Astrocyte (in vitro differentiated cells and primary cell): Measurements from ENCODE around the gene DCST1.

Source experiments
- CTCF ChIP-seq: IDR thresholded peaks from 2 replicates; pipeline ENCODE4 v1.5.1; 2011; ENCODE audit warnings: low read depth, mild to moderate bottlenecking, inconsistent platforms, low read length, moderate library complexity; ENCODE audit not compliant: insufficient read depth
- EZH2 ChIP-seq: IDR thresholded peaks from 2 replicates; pipeline ENCODE4 v1.6.1; 2012; ENCODE audit warnings: mild to moderate bottlenecking, low read length, inconsistent platforms; ENCODE audit not compliant: insufficient read depth

GRCh38 chr1:155063550-155064110, 30.0 kb downstream of the DCST1 start, which contains the start of gene EFNA4:
- TF ChIP-seq CTCF (no peak), EZH2 (no peak)
